Neuronal stem cell (in vitro differentiated cells): Measurements from ENCODE around the gene RPL19.

Experiments used
- DNase-seq: peaks from one replicate; pipeline ENCODE4 v3.0.0-alpha.2; 2013; ENCODE audit warnings: low spot score
- H2AFZ ChIP-seq: one replicate; pipeline ENCODE4 v1.6.1; 2013; ENCODE audit warnings: mild to moderate bottlenecking, low read length, inconsistent platforms
- H2AK5ac ChIP-seq: 2 replicates; pipeline ENCODE4 v1.6.1; 2013; ENCODE audit warnings: low read depth, mild to moderate bottlenecking, inconsistent platforms, low read length, moderate library complexity, mixed read lengths
- H2BK120ac ChIP-seq: 2 replicates; pipeline ENCODE4 v1.6.1; 2013; ENCODE audit warnings: low read depth, mild to moderate bottlenecking, inconsistent platforms, low read length, moderate library complexity, mixed read lengths
- H2BK12ac ChIP-seq: one replicate; pipeline ENCODE4 v1.6.1; 2013; ENCODE audit warnings: low read length, inconsistent platforms
- H2BK15ac ChIP-seq: 2 replicates; pipeline ENCODE4 v1.6.1; 2013; ENCODE audit warnings: mild to moderate bottlenecking, low read length, inconsistent platforms, mixed read lengths
- H2BK5ac ChIP-seq: one replicate; pipeline ENCODE4 v1.6.1; 2013; ENCODE audit warnings: inconsistent platforms, mild to moderate bottlenecking, low read length, moderate library complexity
- H3K14ac ChIP-seq: one replicate; pipeline ENCODE4 v1.6.1; 2013; ENCODE audit warnings: low read length, inconsistent platforms
- H3K18ac ChIP-seq: 2 replicates; pipeline ENCODE4 v1.6.1; 2013; ENCODE audit warnings: low read length, inconsistent platforms
- H3K23ac ChIP-seq: 2 replicates; pipeline ENCODE4 v1.6.1; 2013; ENCODE audit warnings: low read depth, mild to moderate bottlenecking, mixed read lengths, low read length, inconsistent platforms; ENCODE audit not compliant: poor library complexity
- H3K27ac ChIP-seq: replicated peaks from 3 replicates; pipeline ENCODE4 v1.5.1; 2013; ENCODE audit warnings: low read length, inconsistent platforms
- H3K27me3 ChIP-seq, 3 experiments: 2 replicates each; pipeline ENCODE4 v1.6.1; 2013; ENCODE audit warnings: low read length in 3 of 3, mild to moderate bottlenecking in 2 of 3, inconsistent platforms in 1 of 3, low read depth in 1 of 3, mixed read lengths in 1 of 3, moderate library complexity in 1 of 3; ENCODE audit not compliant: control insufficient read depth in 3 of 3, insufficient read depth in 3 of 3
- H3K36me3 ChIP-seq, 2 donors: replicated peaks in 1 of 2; 2 replicates each; pipeline ENCODE4 v1.6.1; 2013; ENCODE audit warnings: low read length in 2 of 2; ENCODE audit not compliant: control insufficient read depth in 2 of 2, insufficient read depth in 2 of 2
- H3K4ac ChIP-seq: 2 replicates; pipeline ENCODE4 v1.6.1; 2013; ENCODE audit warnings: inconsistent platforms, mild to moderate bottlenecking, low read length, moderate library complexity
- H3K4me1 ChIP-seq, 2 donors: 1 replicate in 1 of 2; 2 replicates in 1 of 2; pipeline ENCODE4 v1.6.1; 2013; ENCODE audit warnings: low read length in 2 of 2, low read depth in 1 of 2; ENCODE audit not compliant: control insufficient read depth in 2 of 2, insufficient read depth in 1 of 2
- H3K4me2 ChIP-seq: one replicate; pipeline ENCODE4 v1.6.1; 2013; ENCODE audit warnings: mild to moderate bottlenecking, low read length, inconsistent platforms; ENCODE audit not compliant: insufficient read depth, poor library complexity, severe bottlenecking
- H3K4me3 ChIP-seq, 2 donors: 2 replicates each; pipeline ENCODE4 v1.5.1; 2013; ENCODE audit warnings: low read length in 2 of 2, mild to moderate bottlenecking in 2 of 2, inconsistent platforms in 1 of 2, moderate library complexity in 1 of 2
- H3K79me1 ChIP-seq: one replicate; pipeline ENCODE4 v1.6.1; 2013; ENCODE audit warnings: low read depth, mild to moderate bottlenecking, inconsistent platforms, low read length, moderate library complexity
- H3K9ac ChIP-seq: one replicate; pipeline ENCODE4 v1.6.1; 2013; ENCODE audit warnings: mild to moderate bottlenecking, low read depth, low read length, inconsistent platforms; ENCODE audit not compliant: poor library complexity
- H3K9me3 ChIP-seq, 2 donors: replicated peaks in 1 of 2; 2 replicates each; pipeline versions ENCODE3 to v1.6.1; 2013; ENCODE audit warnings: low read length in 2 of 2, mild to moderate bottlenecking in 2 of 2, inconsistent platforms in 1 of 2, low read depth in 1 of 2, mixed read lengths in 1 of 2, moderate library complexity in 1 of 2; ENCODE audit not compliant: control insufficient read depth in 2 of 2, insufficient read depth in 1 of 2
- H4K8ac ChIP-seq: one replicate; pipeline ENCODE4 v1.6.1; 2013; ENCODE audit warnings: low read depth, mild to moderate bottlenecking, inconsistent platforms, low read length, moderate library complexity
- H4K91ac ChIP-seq: one replicate; pipeline ENCODE4 v1.6.1; 2013; ENCODE audit warnings: low read length, low read depth, mild to moderate bottlenecking, inconsistent platforms; ENCODE audit not compliant: poor library complexity
- WGBS, 2 donors: extraction: QIAGEN DNeasy Blood & Tissue Kit; methylation state at CpG; one replicate each; pipeline ENCODE4 v1.1.7; 2013; ENCODE audit warnings: missing lambda C conversion rate in 2 of 2, mixed read lengths in 1 of 2; ENCODE audit not compliant: insufficient read length in 2 of 2, insufficient replicate concordance in 1 of 2; ENCODE audit errors: extremely low coverage in 2 of 2; 5-methylcytosine and 5-hydroxymethylcytosine counted together

The RPL19 gene

DNA sequence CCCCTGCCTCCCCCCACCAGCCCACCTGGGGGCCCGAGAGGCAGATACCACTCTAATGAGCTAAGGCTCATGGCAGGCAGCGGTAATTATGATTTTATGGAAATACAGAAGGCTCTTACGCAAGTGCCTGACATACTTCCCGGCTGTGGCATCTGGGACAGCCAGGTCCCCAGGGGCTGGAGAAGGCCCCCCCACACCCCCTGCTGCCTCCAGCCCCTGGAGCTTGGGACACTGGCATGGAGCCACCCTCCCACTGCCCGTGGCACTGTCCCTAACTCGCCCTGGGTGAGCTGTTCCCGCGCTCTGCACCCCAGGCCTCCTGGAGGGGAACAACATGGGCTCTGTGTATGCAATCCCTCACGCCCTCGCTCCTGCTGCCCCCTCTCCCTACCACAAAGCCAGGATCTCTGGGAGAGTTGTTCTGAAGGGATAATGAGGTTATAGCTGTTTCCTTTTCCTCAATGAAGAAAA is 31.0 kb downstream of the RPL19 start:
- H2BK15ac ChIP-seq, result peak overlapping the region; percentile 16
- peak overlapping the region; percentile 53 for H2AFZ ChIP-seq
- no peak overlapping the region for H3K23ac ChIP-seq
- no peaks in the 10 kb centered on the region for H3K36me3 ChIP-seq
- no CpG with 5 or more reads among the region's 10 CpGs for WGBS, 2 donors
- H2AK5ac ChIP-seq, result peak overlapping the region; percentile 44
- no peak for DNase-seq
- H3K4me3 ChIP-seq, result no peak overlapping the region
- no peak overlapping the region for H3K9ac ChIP-seq
- no peaks in the 10 kb centered on the region for H3K9me3 ChIP-seq
- no peaks in the 10 kb centered on the region for H3K79me1 ChIP-seq
- no peak overlapping the region for H3K4ac ChIP-seq
- H2BK120ac ChIP-seq, result peak overlapping the region; percentile 12
- no peak overlapping the region for H3K4me2 ChIP-seq
- H4K8ac ChIP-seq, result no peak overlapping the region
- H3K27ac ChIP-seq, result peak overlapping the region; percentile 30
- peaks cover 0 to 17% (median 4%) of the 10 kb centered on the region in 3 experiments for H3K27me3 ChIP-seq
- no peak overlapping the region for H2BK12ac ChIP-seq
- H2BK5ac ChIP-seq, result peak overlapping the region; percentile 45
- H4K91ac ChIP-seq, result no peak overlapping the region
- peaks cover 20 to 26% of the 10 kb centered on the region in 2 donors for H3K4me1 ChIP-seq
- H3K14ac ChIP-seq, result no peak overlapping the region
- H3K18ac ChIP-seq, result peak overlapping the region; percentile 50

GRCh38 chr17:39231591-39232551 is 31.8 kb downstream of the RPL19 start:
- no peak overlapping the region for H3K14ac ChIP-seq
- H3K36me3 ChIP-seq, result no peaks in the 10 kb centered on the region
- H2AFZ ChIP-seq, result peak overlapping the region; percentile 53
- H3K27ac ChIP-seq, result peak overlapping the region; percentile 30
- H2BK12ac ChIP-seq, result peak overlapping the region; percentile 82
- peak overlapping the region; percentile 26 for H3K9ac ChIP-seq
- no peak overlapping the region for H3K4ac ChIP-seq
- H4K91ac ChIP-seq, result no peak overlapping the region
- no peak overlapping the region for H3K23ac ChIP-seq
- peak overlapping the region; percentile 23 for H2AK5ac ChIP-seq
- peak overlapping the region; percentile 77 for H2BK15ac ChIP-seq
- peaks cover 17 to 25% of the 10 kb centered on the region in 2 donors for H3K4me1 ChIP-seq
- WGBS, 2 donors, result no CpG with 5 or more reads among the region's 22 CpGs
- H3K9me3 ChIP-seq, result no peaks in the 10 kb centered on the region
- H2BK5ac ChIP-seq, result no peak overlapping the region
- DNase-seq, result no peak
- peak overlapping the region in 1 of 2 donors; percentile 2 for H3K4me3 ChIP-seq
- H3K4me2 ChIP-seq, result peak overlapping the region; percentile 40
- H3K18ac ChIP-seq, result peak overlapping the region; percentile 88
- no peaks in the 10 kb centered on the region for H3K79me1 ChIP-seq
- H2BK120ac ChIP-seq, result no peak overlapping the region
- peaks cover 0 to 9% (median 2%) of the 10 kb centered on the region in 3 experiments for H3K27me3 ChIP-seq
- peak overlapping the region; percentile 33 for H4K8ac ChIP-seq

DNA sequence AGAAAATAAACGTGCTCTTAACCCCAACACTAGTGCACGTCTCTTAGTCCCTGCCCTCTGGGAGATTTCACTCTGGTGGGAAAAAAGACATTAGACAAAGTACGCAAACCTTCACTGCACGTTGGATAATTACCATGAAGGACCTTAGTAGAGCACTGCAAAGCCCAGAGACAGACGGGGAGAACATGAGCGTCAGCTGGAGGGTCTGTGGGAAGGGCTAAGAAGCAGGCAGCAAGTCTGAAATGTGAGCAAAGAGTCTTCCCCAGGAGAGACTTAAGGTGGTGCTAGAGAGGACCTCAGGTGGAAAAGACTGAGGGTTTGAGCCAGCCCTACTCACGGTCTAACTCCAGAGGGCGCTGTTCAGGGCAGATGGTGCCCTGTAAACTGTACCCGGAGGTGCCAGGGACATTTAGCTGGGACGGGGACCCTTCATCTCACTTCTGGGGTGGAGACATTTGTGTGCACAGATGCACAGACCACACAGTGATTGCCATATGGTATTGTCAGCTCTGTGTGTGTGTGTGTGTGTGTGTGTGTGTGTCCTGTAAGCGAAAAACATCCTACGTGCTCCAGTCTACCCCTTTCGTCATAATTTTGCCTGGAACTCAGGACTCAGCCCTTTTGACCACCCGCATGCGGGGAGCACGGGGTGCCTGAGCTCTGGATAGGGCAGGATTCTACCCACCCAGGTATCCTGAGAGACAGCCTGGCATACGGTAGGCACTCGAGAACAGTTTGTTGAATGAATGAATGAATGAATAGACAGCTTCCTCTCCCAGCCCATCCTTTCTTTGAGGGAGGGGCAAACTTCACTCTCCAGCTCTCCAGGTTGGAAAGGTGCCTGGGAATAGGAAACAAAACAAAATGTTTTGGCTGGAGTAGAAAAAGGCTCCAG is 35.7 kb downstream of the RPL19 start:
- H3K4me3 ChIP-seq, result no peak overlapping the region
- DNase-seq, result peak; percentile 68

More for the DNA sequence above, 35.7 kb downstream of the RPL19 start:
- no peaks in the 10 kb centered on the region for H3K36me3 ChIP-seq
- H3K23ac ChIP-seq, result no peak overlapping the region
- H3K9me3 ChIP-seq, result no peaks in the 10 kb centered on the region
- peak overlapping the region; percentile 17 for H2AK5ac ChIP-seq
- H2BK120ac ChIP-seq, result no peak overlapping the region
- WGBS, 2 donors, result no CpG with 5 or more reads among the region's 18 CpGs
- H3K9ac ChIP-seq, result no peak overlapping the region
- no peak overlapping the region for H2AFZ ChIP-seq
- H3K18ac ChIP-seq, result no peak overlapping the region
- H3K79me1 ChIP-seq, result peaks cover 3% of the 10 kb centered on the region
- no peak overlapping the region for H3K4me2 ChIP-seq
- H2BK12ac ChIP-seq, result peak overlapping the region; percentile 75
- no peak overlapping the region for H3K27ac ChIP-seq
- no peak overlapping the region for H3K4ac ChIP-seq
- H2BK5ac ChIP-seq, result no peak overlapping the region
- peaks cover 0 to 12% (median 0%) of the 10 kb centered on the region in 3 experiments for H3K27me3 ChIP-seq
- peaks cover 14 to 15% of the 10 kb centered on the region in 2 donors for H3K4me1 ChIP-seq
- H2BK15ac ChIP-seq, result no peak overlapping the region
- no peak overlapping the region for H4K91ac ChIP-seq
- H4K8ac ChIP-seq, result no peak overlapping the region
- no peak overlapping the region for H3K14ac ChIP-seq
